C4-2B (cell line): ENCODE results near the gene LRBA.

ENCODE experiments used
- CTCF ChIP-seq: fragments of 450-650 bp; conservative IDR thresholded peaks from 2 replicates; pipeline ENCODE4 v1.5.1; 2017; ENCODE audit warnings: mild to moderate bottlenecking
- ZFX ChIP-seq: fragments of 450-650 bp; IDR thresholded peaks from 2 replicates; pipeline ENCODE4 v1.6.1; 2017

- TF ChIP-seq CTCF, result no peak
- TF ChIP-seq ZFX, result no peak
These were observed 599.9 kb downstream of the LRBA start for GRCh38 chr4:150415213-150415612.
